Measurements from ENCODE around the gene ST8SIA5.

The ST8SIA5 gene

DNA sequence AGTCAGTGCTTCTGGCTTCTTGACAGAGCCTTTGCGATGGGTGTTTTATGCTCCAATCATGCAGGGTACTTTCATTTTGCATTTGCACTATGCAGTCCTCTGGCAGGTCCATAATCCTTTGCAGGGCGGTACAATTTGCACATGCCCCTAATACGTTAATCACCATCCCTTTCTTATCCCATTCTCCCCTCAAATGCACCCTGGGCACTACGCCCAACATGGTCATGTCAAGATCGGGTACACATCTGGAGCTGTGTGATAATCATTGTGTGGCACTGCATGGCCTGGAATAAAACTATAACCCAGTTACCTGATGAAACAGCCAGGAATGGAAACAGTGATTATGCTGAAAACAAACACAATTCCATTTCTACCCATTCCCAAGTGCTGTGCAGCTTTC, 127.5 kb downstream of the ST8SIA5 start:
- H3K18ac ChIP-seq (ENCODE audit: low read length) = no peak overlapping the region
- no peak overlapping the region for H2BK15ac ChIP-seq (ENCODE audit: low read length)
- H2AK5ac ChIP-seq (ENCODE audit: low read depth, low read length) = no peak overlapping the region
- H2BK120ac ChIP-seq (ENCODE audit: low read depth, low read length) = no peak overlapping the region
- no peak overlapping the region for H3K27ac ChIP-seq (replicated peaks; ENCODE audit: low read length)
- H3K4me3 ChIP-seq (ENCODE audit: low read length in 2 of 2) = no peak overlapping the region
- no peak overlapping the region for H3K14ac ChIP-seq (ENCODE audit: low read length)
- no peak overlapping the region for H4K8ac ChIP-seq (ENCODE audit: low read depth, low read length)
- H3K9ac ChIP-seq (ENCODE audit: low read depth, low read length, poor library complexity) = no peak overlapping the region
- no peak overlapping the region for H3K23ac ChIP-seq (ENCODE audit: low read depth, low read length, poor library complexity)
- H2AFZ ChIP-seq (ENCODE audit: low read length) = no peak overlapping the region
- DNase-seq (ENCODE audit: low spot score) = no peak
- WGBS, 2 donors (ENCODE audit: extremely low coverage in 2 of 2, insufficient read length in 2 of 2, insufficient replicate concordance in 1 of 2) = no CpG with 5 or more reads among the region's 5 CpGs
- no peak overlapping the region for H3K4ac ChIP-seq (ENCODE audit: low read length)
- no peaks in the 10 kb centered on the region for H3K36me3 ChIP-seq (replicated peaks in 1 of 2; ENCODE audit: control insufficient read depth in 2 of 2, insufficient read depth in 2 of 2, low read length in 2 of 2)
- no peak overlapping the region for H4K91ac ChIP-seq (ENCODE audit: low read depth, low read length, poor library complexity)
- H2BK5ac ChIP-seq (ENCODE audit: low read length) = no peak overlapping the region
- H3K9me3 ChIP-seq (replicated peaks in 1 of 2; ENCODE audit: control insufficient read depth in 2 of 2, insufficient read depth in 1 of 2, low read depth in 1 of 2, low read length in 2 of 2) = no peaks in the 10 kb centered on the region
- H3K79me1 ChIP-seq (ENCODE audit: low read depth, low read length) = no peaks in the 10 kb centered on the region
- H3K4me1 ChIP-seq (ENCODE audit: control insufficient read depth in 2 of 2, insufficient read depth in 1 of 2, low read depth in 1 of 2, low read length in 2 of 2) = no peaks in the 10 kb centered on the region
- no peak overlapping the region for H2BK12ac ChIP-seq (ENCODE audit: low read length)
- H3K27me3 ChIP-seq (ENCODE audit: control insufficient read depth in 3 of 3, insufficient read depth in 3 of 3, low read depth in 1 of 3, low read length in 3 of 3) = peaks cover 0 to 2% (median 0%) of the 10 kb centered on the region in 3 experiments
- H3K4me2 ChIP-seq (ENCODE audit: insufficient read depth, low read length, poor library complexity, severe bottlenecking) = no peak overlapping the region

- H2BK120ac ChIP-seq (ENCODE audit: low read depth, low read length) = no peak overlapping the region
- no peak overlapping the region for H3K4me2 ChIP-seq (ENCODE audit: insufficient read depth, low read length, poor library complexity, severe bottlenecking)
- H2BK5ac ChIP-seq (ENCODE audit: low read length) = no peak overlapping the region
- no peak overlapping the region for H2BK12ac ChIP-seq (ENCODE audit: low read length)
- no peak overlapping the region for H4K8ac ChIP-seq (ENCODE audit: low read depth, low read length)
- no peak overlapping the region for H3K27ac ChIP-seq (replicated peaks; ENCODE audit: low read length)
- H2AK5ac ChIP-seq (ENCODE audit: low read depth, low read length) = no peak overlapping the region
- H3K14ac ChIP-seq (ENCODE audit: low read length) = no peak overlapping the region
- H3K9me3 ChIP-seq (replicated peaks in 1 of 2; ENCODE audit: control insufficient read depth in 2 of 2, insufficient read depth in 1 of 2, low read depth in 1 of 2, low read length in 2 of 2) = no peaks in the 10 kb centered on the region
- H2BK15ac ChIP-seq (ENCODE audit: low read length) = no peak overlapping the region
- no peaks in the 10 kb centered on the region for H3K36me3 ChIP-seq (replicated peaks in 1 of 2; ENCODE audit: control insufficient read depth in 2 of 2, insufficient read depth in 2 of 2, low read length in 2 of 2)
- H3K4me1 ChIP-seq (ENCODE audit: control insufficient read depth in 2 of 2, insufficient read depth in 1 of 2, low read depth in 1 of 2, low read length in 2 of 2) = peaks cover 2 to 4% of the 10 kb centered on the region in 2 donors
- H3K9ac ChIP-seq (ENCODE audit: low read depth, low read length, poor library complexity) = no peak overlapping the region
- H3K27me3 ChIP-seq (ENCODE audit: control insufficient read depth in 3 of 3, insufficient read depth in 3 of 3, low read depth in 1 of 3, low read length in 3 of 3) = peaks cover 0 to 2% (median 0%) of the 10 kb centered on the region in 3 experiments
- WGBS, 2 donors (ENCODE audit: extremely low coverage in 2 of 2, insufficient read length in 2 of 2, insufficient replicate concordance in 1 of 2) = no CpG with 5 or more reads among the region's 5 CpGs
- no peak for DNase-seq (ENCODE audit: low spot score)
- H2AFZ ChIP-seq (ENCODE audit: low read length) = no peak overlapping the region
- no peak overlapping the region for H4K91ac ChIP-seq (ENCODE audit: low read depth, low read length, poor library complexity)
- H3K23ac ChIP-seq (ENCODE audit: low read depth, low read length, poor library complexity) = no peak overlapping the region
- no peaks in the 10 kb centered on the region for H3K79me1 ChIP-seq (ENCODE audit: low read depth, low read length)
- no peak overlapping the region for H3K4me3 ChIP-seq (ENCODE audit: low read length in 2 of 2)
- no peak overlapping the region for H3K18ac ChIP-seq (ENCODE audit: low read length)
- H3K4ac ChIP-seq (ENCODE audit: low read length) = no peak overlapping the region
Observed at GRCh38 chr18:46628206-46628605, 128.6 kb downstream of the ST8SIA5 start.

DNA sequence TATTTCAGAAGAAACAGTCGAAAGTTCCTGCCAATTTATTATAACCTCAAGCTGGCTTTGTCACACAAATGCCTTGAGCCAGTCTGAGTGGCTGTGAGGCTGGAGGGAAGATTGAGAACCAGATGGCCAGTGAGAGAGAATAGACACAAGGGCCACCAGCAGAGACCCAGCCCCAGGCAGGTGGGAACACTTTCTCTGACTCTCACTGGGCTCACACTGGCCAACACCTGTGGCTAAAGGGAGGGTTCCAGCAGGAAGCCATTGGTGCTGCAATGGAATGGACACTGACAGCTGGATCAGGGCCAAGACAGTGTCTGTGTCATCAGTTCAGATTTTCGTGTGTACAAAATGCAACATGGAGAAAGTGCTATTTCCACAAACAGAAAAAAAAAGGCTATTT, 129.7 kb downstream of the ST8SIA5 start:
- Histone ChIP-seq H3K23ac (ENCODE audit: low read depth, low read length, poor library complexity) (no peak overlapping the region), H3K36me3 (replicated peaks in 1 of 2; ENCODE audit: control insufficient read depth in 2 of 2, insufficient read depth in 2 of 2, low read length in 2 of 2) (no peaks in the 10 kb centered on the region)

DNA sequence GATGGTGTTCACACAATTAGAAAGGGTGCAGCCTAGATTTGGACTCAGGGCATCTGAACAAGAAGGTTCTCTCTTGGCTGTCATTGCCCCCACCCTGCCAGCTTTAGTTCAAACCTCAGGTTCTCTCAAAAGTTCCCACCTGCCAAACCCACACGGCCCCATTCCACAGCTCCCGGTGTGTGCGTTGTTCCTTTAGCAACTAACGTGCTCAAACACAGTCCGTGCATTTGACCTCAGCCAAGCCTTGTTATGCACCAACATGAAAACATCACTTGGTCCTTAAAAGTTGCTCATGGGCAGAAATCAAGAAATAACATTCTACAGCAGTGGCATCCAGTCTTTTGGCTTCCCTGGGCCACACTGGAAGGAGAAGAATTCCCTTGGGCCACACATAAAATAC, 131.8 kb downstream of the ST8SIA5 start:
- H3K4ac ChIP-seq (ENCODE audit: low read length) = no peak overlapping the region
- H2BK15ac ChIP-seq (ENCODE audit: low read length) = no peak overlapping the region
- H3K27ac ChIP-seq (replicated peaks; ENCODE audit: low read length) = no peak overlapping the region
- H2BK5ac ChIP-seq (ENCODE audit: low read length) = no peak overlapping the region
- H2AK5ac ChIP-seq (ENCODE audit: low read depth, low read length) = no peak overlapping the region
- H3K27me3 ChIP-seq (ENCODE audit: control insufficient read depth in 3 of 3, insufficient read depth in 3 of 3, low read depth in 1 of 3, low read length in 3 of 3) = peaks cover 0 to 2% (median 0%) of the 10 kb centered on the region in 3 experiments
- H3K9ac ChIP-seq (ENCODE audit: low read depth, low read length, poor library complexity) = no peak overlapping the region
- H3K4me2 ChIP-seq (ENCODE audit: insufficient read depth, low read length, poor library complexity, severe bottlenecking) = no peak overlapping the region
- no peak overlapping the region for H3K14ac ChIP-seq (ENCODE audit: low read length)
- H3K4me1 ChIP-seq (ENCODE audit: control insufficient read depth in 2 of 2, insufficient read depth in 1 of 2, low read depth in 1 of 2, low read length in 2 of 2) = peaks cover 2 to 4% of the 10 kb centered on the region in 2 donors
- H2BK12ac ChIP-seq (ENCODE audit: low read length) = no peak overlapping the region
- no peak overlapping the region for H3K4me3 ChIP-seq (ENCODE audit: low read length in 2 of 2)
- H4K91ac ChIP-seq (ENCODE audit: low read depth, low read length, poor library complexity) = no peak overlapping the region
- H3K9me3 ChIP-seq (replicated peaks in 1 of 2; ENCODE audit: control insufficient read depth in 2 of 2, insufficient read depth in 1 of 2, low read depth in 1 of 2, low read length in 2 of 2) = no peaks in the 10 kb centered on the region
- H4K8ac ChIP-seq (ENCODE audit: low read depth, low read length) = no peak overlapping the region
- no peaks in the 10 kb centered on the region for H3K36me3 ChIP-seq (replicated peaks in 1 of 2; ENCODE audit: control insufficient read depth in 2 of 2, insufficient read depth in 2 of 2, low read length in 2 of 2)
- no peak for DNase-seq (ENCODE audit: low spot score)
- no peak overlapping the region for H2BK120ac ChIP-seq (ENCODE audit: low read depth, low read length)
- H3K18ac ChIP-seq (ENCODE audit: low read length) = no peak overlapping the region
- H2AFZ ChIP-seq (ENCODE audit: low read length) = no peak overlapping the region
- H3K79me1 ChIP-seq (ENCODE audit: low read depth, low read length) = no peaks in the 10 kb centered on the region
- no CpG with 5 or more reads among the region's 5 CpGs for WGBS, 2 donors (ENCODE audit: extremely low coverage in 2 of 2, insufficient read length in 2 of 2, insufficient replicate concordance in 1 of 2)
- H3K23ac ChIP-seq (ENCODE audit: low read depth, low read length, poor library complexity) = no peak overlapping the region

More for the DNA sequence above, 129.7 kb downstream of the ST8SIA5 start:
- H3K4ac ChIP-seq (ENCODE audit: low read length) = no peak overlapping the region
- H2BK120ac ChIP-seq (ENCODE audit: low read depth, low read length) = no peak overlapping the region
- H3K18ac ChIP-seq (ENCODE audit: low read length) = no peak overlapping the region
- no peaks in the 10 kb centered on the region for H3K9me3 ChIP-seq (replicated peaks in 1 of 2; ENCODE audit: control insufficient read depth in 2 of 2, insufficient read depth in 1 of 2, low read depth in 1 of 2, low read length in 2 of 2)
- WGBS, 2 donors (ENCODE audit: extremely low coverage in 2 of 2, insufficient read length in 2 of 2, insufficient replicate concordance in 1 of 2) = no CpG with 5 or more reads among the region's 2 CpGs
- H2BK5ac ChIP-seq (ENCODE audit: low read length) = no peak overlapping the region
- no peak overlapping the region for H3K27ac ChIP-seq (replicated peaks; ENCODE audit: low read length)
- no peak overlapping the region for H3K4me3 ChIP-seq (ENCODE audit: low read length in 2 of 2)
- H2AFZ ChIP-seq (ENCODE audit: low read length) = no peak overlapping the region
- H2BK12ac ChIP-seq (ENCODE audit: low read length) = no peak overlapping the region
- no peak overlapping the region for H3K14ac ChIP-seq (ENCODE audit: low read length)
- H3K4me1 ChIP-seq (ENCODE audit: control insufficient read depth in 2 of 2, insufficient read depth in 1 of 2, low read depth in 1 of 2, low read length in 2 of 2) = peaks cover 2 to 4% of the 10 kb centered on the region in 2 donors
- no peak for DNase-seq (ENCODE audit: low spot score)
- no peak overlapping the region for H4K91ac ChIP-seq (ENCODE audit: low read depth, low read length, poor library complexity)
- H3K9ac ChIP-seq (ENCODE audit: low read depth, low read length, poor library complexity) = no peak overlapping the region
- H3K4me2 ChIP-seq (ENCODE audit: insufficient read depth, low read length, poor library complexity, severe bottlenecking) = no peak overlapping the region
- H4K8ac ChIP-seq (ENCODE audit: low read depth, low read length) = no peak overlapping the region
- peaks cover 0 to 2% (median 0%) of the 10 kb centered on the region in 3 experiments for H3K27me3 ChIP-seq (ENCODE audit: control insufficient read depth in 3 of 3, insufficient read depth in 3 of 3, low read depth in 1 of 3, low read length in 3 of 3)
- H3K79me1 ChIP-seq (ENCODE audit: low read depth, low read length) = no peaks in the 10 kb centered on the region
- no peak overlapping the region for H2AK5ac ChIP-seq (ENCODE audit: low read depth, low read length)
- H2BK15ac ChIP-seq (ENCODE audit: low read length) = no peak overlapping the region
